Suprapubic skin (tissue), 4 donors: ENCODE measurements around the gene RFC4. TPM values are rescaled to one million over a fixed set of nuclear protein-coding genes. Genes with fewer than 3 reads are reported as not detected.

ENCODE experiments used
- DNase-seq, 2 donors: peaks; one replicate each; pipeline ENCODE4 v3.0.0-alpha.2; 2019; ENCODE audit warnings: low spot score in 2 of 2
- H3K27ac ChIP-seq: fragments of 200-600 bp; sonication (generic); one replicate; pipeline ENCODE4 v1.5.1; 2019
- H3K27me3 ChIP-seq: fragments of 200-600 bp; sonication (generic); one replicate; pipeline ENCODE4 v1.5.1; 2019
- H3K36me3 ChIP-seq: fragments of 200-600 bp; sonication (generic); one replicate; pipeline ENCODE4 v1.5.1; 2019
- H3K4me1 ChIP-seq: fragments of 200-600 bp; sonication (generic); one replicate; pipeline ENCODE4 v1.5.1; 2019
- H3K4me3 ChIP-seq: fragments of 200-600 bp; sonication (generic); one replicate; pipeline ENCODE4 v1.5.1; 2019; ENCODE audit warnings: mild to moderate bottlenecking
- H3K9me3 ChIP-seq: fragments of 200-600 bp; sonication (generic); one replicate; pipeline ENCODE4 v1.5.1; 2019
- EP300 ChIP-seq: sonication (generic); formaldehyde crosslinking; IDR thresholded peaks from one replicate; pipeline ENCODE4 v1.6.1; 2017; ENCODE audit warnings: antibody characterized with exemption
- POLR2A ChIP-seq, 2 donors: fragments of 450-650 bp; IDR thresholded peaks; one replicate each; pipeline ENCODE4 v1.6.1; 2017; ENCODE audit warnings: antibody characterized with exemption in 2 of 2, mild to moderate bottlenecking in 2 of 2, moderate library complexity in 2 of 2
- POLR2AphosphoS5 ChIP-seq, 3 donors: sonication (generic); formaldehyde crosslinking; IDR thresholded peaks; one replicate each; pipeline ENCODE4 v1.6.1; 2017; ENCODE audit warnings: antibody characterized with exemption in 3 of 3
- WGBS: methylation state at CpG from one replicate; pipeline ENCODE4 v1.1.5; 2018; 5-methylcytosine and 5-hydroxymethylcytosine counted together
- total RNA-seq, 4 donors: library from RNA; depleted of rRNA; stranded (reverse); fragments of >200 nt; gene quantifications; one replicate each; pipeline ENCODE4 v1.1.0, GENCODE V29; 2016
- TF ChIP-seq, protein P1 (sequence below), 2 donors: fragments of 200-600 bp in 1 of 2; fragments of 450-650 bp in 1 of 2; sonication (generic) in 1 of 2; IDR thresholded peaks; one replicate each; pipeline ENCODE4 v1.5.1; 2016 to 2019; ENCODE audit warnings: antibody characterized with exemption in 2 of 2, mild to moderate bottlenecking in 1 of 2, moderate library complexity in 1 of 2

The RFC4 gene
- total RNA-seq, 4 donors from 2014 or later = 9.6 to 22.3 (median 15.8) TPM

DNA sequence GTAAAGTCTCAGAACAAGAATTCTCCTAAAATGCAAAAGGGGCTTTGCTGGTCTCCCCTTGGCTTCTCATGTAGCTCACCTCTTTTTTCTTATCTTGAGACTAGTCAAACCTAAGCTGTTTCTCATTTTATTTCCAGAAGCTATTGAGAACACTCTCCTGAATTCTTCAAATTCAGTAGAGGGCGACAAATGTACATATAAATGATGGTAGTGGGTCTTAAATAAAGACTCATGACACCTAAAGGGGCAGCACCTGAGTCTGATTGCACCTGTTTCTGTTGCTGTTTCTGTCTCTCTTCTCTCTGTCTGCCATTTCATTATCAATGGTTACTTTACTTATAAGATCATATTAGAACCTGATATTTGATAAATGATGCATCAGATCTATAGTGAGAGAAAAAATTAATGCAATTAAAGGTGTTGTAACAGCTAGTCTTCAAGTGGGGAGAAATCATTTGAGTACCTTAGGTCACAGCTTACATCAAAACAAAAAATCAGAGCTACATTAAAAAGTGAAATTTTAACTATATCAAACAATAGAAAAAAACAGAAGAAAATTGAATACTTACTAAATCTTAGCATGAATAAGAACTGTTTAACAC is 43.2 kb upstream of the RFC4 start:
- WGBS = 17% methylated on average over 1 of the region's 1 CpG
- no peak for TF ChIP-seq EP300
- no peak for TF ChIP-seq POLR2A (IDR thresholded peaks at IDR 0.05)
- TF ChIP-seq POLR2AphosphoS5 (IDR thresholded peaks at IDR 0.05) = no peak
- TF ChIP-seq, protein P1, sequence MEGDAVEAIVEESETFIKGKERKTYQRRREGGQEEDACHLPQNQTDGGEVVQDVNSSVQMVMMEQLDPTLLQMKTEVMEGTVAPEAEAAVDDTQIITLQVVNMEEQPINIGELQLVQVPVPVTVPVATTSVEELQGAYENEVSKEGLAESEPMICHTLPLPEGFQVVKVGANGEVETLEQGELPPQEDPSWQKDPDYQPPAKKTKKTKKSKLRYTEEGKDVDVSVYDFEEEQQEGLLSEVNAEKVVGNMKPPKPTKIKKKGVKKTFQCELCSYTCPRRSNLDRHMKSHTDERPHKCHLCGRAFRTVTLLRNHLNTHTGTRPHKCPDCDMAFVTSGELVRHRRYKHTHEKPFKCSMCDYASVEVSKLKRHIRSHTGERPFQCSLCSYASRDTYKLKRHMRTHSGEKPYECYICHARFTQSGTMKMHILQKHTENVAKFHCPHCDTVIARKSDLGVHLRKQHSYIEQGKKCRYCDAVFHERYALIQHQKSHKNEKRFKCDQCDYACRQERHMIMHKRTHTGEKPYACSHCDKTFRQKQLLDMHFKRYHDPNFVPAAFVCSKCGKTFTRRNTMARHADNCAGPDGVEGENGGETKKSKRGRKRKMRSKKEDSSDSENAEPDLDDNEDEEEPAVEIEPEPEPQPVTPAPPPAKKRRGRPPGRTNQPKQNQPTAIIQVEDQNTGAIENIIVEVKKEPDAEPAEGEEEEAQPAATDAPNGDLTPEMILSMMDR (IDR thresholded peaks at IDR 0.05) = no peak
- Histone ChIP-seq H3K36me3 (no peaks in the 10 kb centered on the region), H3K9me3 (no peaks in the 10 kb centered on the region), H3K27me3 (peaks cover 12% of the 10 kb centered on the region), H3K27ac (no peak overlapping the region), H3K4me3 (no peak overlapping the region), H3K4me1 (no peaks in the 10 kb centered on the region)
- no peak for DNase-seq

- 62% methylated on average over 2 of the region's 2 CpGs for WGBS
- Histone ChIP-seq H3K27ac (no peak overlapping the region), H3K4me3 (no peak overlapping the region), H3K36me3 (no peaks in the 10 kb centered on the region), H3K4me1 (no peaks in the 10 kb centered on the region), H3K27me3 (peaks cover 17% of the 10 kb centered on the region), H3K9me3 (no peaks in the 10 kb centered on the region)
- no peak for DNase-seq
- TF ChIP-seq, protein P1 (IDR thresholded peaks at IDR 0.05) = no peak
- no peak for TF ChIP-seq POLR2AphosphoS5 (IDR thresholded peaks at IDR 0.05)
- no peak for TF ChIP-seq EP300
Measured at GRCh38 chr3:186847437-186847836, 41.2 kb upstream of the RFC4 start.

GRCh38 chr3:186845756-186846155 is 39.5 kb upstream of the RFC4 start:
- Histone ChIP-seq H3K9me3 (no peaks in the 10 kb centered on the region), H3K36me3 (no peaks in the 10 kb centered on the region), H3K27me3 (peaks cover 17% of the 10 kb centered on the region), H3K27ac (no peak overlapping the region), H3K4me1 (no peaks in the 10 kb centered on the region), H3K4me3 (no peak overlapping the region)
- no peak for TF ChIP-seq POLR2A (IDR thresholded peaks at IDR 0.05)
- TF ChIP-seq, protein P1 (IDR thresholded peaks at IDR 0.05) = no peak
- no peak for TF ChIP-seq EP300
- no peak for TF ChIP-seq POLR2AphosphoS5 (IDR thresholded peaks at IDR 0.05)
- DNase-seq = no peak
- WGBS = 80% methylated on average over 10 of the region's 10 CpGs

- Histone ChIP-seq H3K36me3 (no peaks in the 10 kb centered on the region), H3K9me3 (no peaks in the 10 kb centered on the region), H3K4me1 (no peaks in the 10 kb centered on the region), H3K27me3 (peaks cover 17% of the 10 kb centered on the region), H3K4me3 (no peak overlapping the region), H3K27ac (no peak overlapping the region)
- TF ChIP-seq POLR2AphosphoS5 (IDR thresholded peaks at IDR 0.05) = no peak
- TF ChIP-seq EP300 = no peak
- no peak for TF ChIP-seq POLR2A (IDR thresholded peaks at IDR 0.05)
- TF ChIP-seq, protein P1 (IDR thresholded peaks at IDR 0.05) = no peak
- DNase-seq = no peak
- WGBS = 87% methylated on average over 11 of the region's 11 CpGs
Measured at GRCh38 chr3:186844908-186845307, 38.6 kb upstream of the RFC4 start.

DNA sequence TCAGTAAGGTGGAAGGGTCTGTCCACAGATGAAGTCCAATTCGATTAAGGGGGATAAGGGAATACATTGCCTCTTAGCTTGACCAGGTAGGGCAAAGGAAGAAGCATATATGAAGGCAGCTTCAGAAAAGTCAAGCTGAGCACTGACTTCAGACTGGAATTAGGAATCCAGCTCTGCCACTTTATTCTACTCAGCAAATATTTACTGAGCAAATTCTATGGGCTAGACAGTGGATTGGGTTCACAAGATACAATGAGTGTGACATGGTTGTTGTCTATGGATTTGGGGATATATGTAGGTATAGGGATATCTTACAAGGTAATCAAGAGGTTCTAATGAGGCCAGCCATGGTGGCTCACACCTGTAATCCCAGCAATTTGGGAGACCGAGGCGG is 36.8 kb upstream of the RFC4 start:
- Histone ChIP-seq H3K27ac (no peak overlapping the region), H3K9me3 (no peaks in the 10 kb centered on the region), H3K4me1 (no peaks in the 10 kb centered on the region), H3K27me3 (peaks cover 20% of the 10 kb centered on the region), H3K36me3 (no peaks in the 10 kb centered on the region), H3K4me3 (no peak overlapping the region)
- WGBS = 81% methylated on average over 3 of the region's 3 CpGs
- no peak for DNase-seq
- TF ChIP-seq, protein P1 (IDR thresholded peaks at IDR 0.05) = no peak
- TF ChIP-seq EP300 = no peak
- no peak for TF ChIP-seq POLR2A (IDR thresholded peaks at IDR 0.05)
- no peak for TF ChIP-seq POLR2AphosphoS5 (IDR thresholded peaks at IDR 0.05)
